ENCODE results near the gene CHCHD5. TPM values are rescaled to one million over a fixed set of nuclear protein-coding genes. Genes with fewer than 3 reads are reported as not detected.
"Not testable (repeated sequence)": the region's sequence is repeated elsewhere in the genome, so short reads cannot be mapped to it uniquely, and the experiment has no call there.

CHCHD5 gene
- total RNA-seq, 8 experiments from 2014 or later = 30.5 to 53.0 (median 35.7) TPM

GRCh38 chr2:112600634-112601033 lies 16.2 kb downstream of the CHCHD5 start:
- H3K27ac ChIP-seq = no peak overlapping the region
- in situ Hi-C loops (cut with MboI; ENCODE audit: low pct_unique_long_range_greater_than_20kb in 2 of 9, low sequenced_read_pairs in 9 of 9, unreplicated experiment in 9 of 9) = loop anchor here in 5 of 9 experiments (10.0 to 25.0 kb wide), 6 partner anchors 112 to 362 kb away; partner anchors contain the start of gene NT5DC4 (in 3 of the 5)
- no peak for ATAC-seq (replicated peaks in 6 of 8)
- WGBS, 10 experiments = 67 to 100% (median 88%) methylated on average over 2 to 3 of the region's 3 CpGs; no CpG with 5 or more reads in 3 of the 10 experiments
- H3K4me3 ChIP-seq = no peak overlapping the region
- H3K4me1 ChIP-seq (replicated peaks in 1 of 2) = peaks cover 0 to 2% of the 10 kb centered on the region in 2 donors

GRCh38 chr2:112601754-112602153 lies 17.3 kb downstream of the CHCHD5 start:
- 86 to 100% (median 100%) methylated on average over 1 to 3 of the region's 3 CpGs; no CpG with 5 or more reads in 7 of the 10 experiments for WGBS, 10 experiments
- no peak for ATAC-seq (replicated peaks in 6 of 8)
- Histone ChIP-seq H3K27ac (no peak overlapping the region), H3K4me3 (no peak overlapping the region), H3K4me1 (replicated peaks in 1 of 2) (peaks cover 0 to 2% of the 10 kb centered on the region in 2 donors)
- in situ Hi-C loops (cut with MboI; ENCODE audit: low pct_unique_long_range_greater_than_20kb in 2 of 9, low sequenced_read_pairs in 9 of 9, unreplicated experiment in 9 of 9) = loop anchor here in 5 of 9 experiments (10.0 to 25.0 kb wide), 6 partner anchors 111 to 361 kb away; partner anchors contain the start of gene NT5DC4 (in 3 of the 5)

GRCh38 chr2:112602917-112603316 lies 18.5 kb downstream of the CHCHD5 start:
- in situ Hi-C loops (cut with MboI; ENCODE audit: low pct_unique_long_range_greater_than_20kb in 2 of 9, low sequenced_read_pairs in 9 of 9, unreplicated experiment in 9 of 9) = loop anchor here in 5 of 9 experiments (10.0 to 25.0 kb wide), 6 partner anchors 109 to 359 kb away; partner anchors contain the start of gene NT5DC4 (in 3 of the 5)
- no peak overlapping the region for H3K4me3 ChIP-seq
- 81 to 100% (median 96%) methylated on average over 1 to 2 of the region's 3 CpGs; no CpG with 5 or more reads in 4 of the 10 experiments for WGBS, 10 experiments
- H3K27ac ChIP-seq = no peak overlapping the region
- peaks cover 0 to 2% of the 10 kb centered on the region in 2 donors for H3K4me1 ChIP-seq (replicated peaks in 1 of 2)
- no peak for ATAC-seq (replicated peaks in 6 of 8)

GRCh38 chr2:112603731-112604130 lies 19.3 kb downstream of the CHCHD5 start:
- in situ Hi-C loops (cut with MboI; ENCODE audit: low pct_unique_long_range_greater_than_20kb in 2 of 9, low sequenced_read_pairs in 9 of 9, unreplicated experiment in 9 of 9) = loop anchor here in 5 of 9 experiments (10.0 to 25.0 kb wide), 6 partner anchors 109 to 359 kb away; partner anchors contain the start of gene NT5DC4 (in 3 of the 5)
- Histone ChIP-seq H3K27ac (no peak overlapping the region), H3K4me1 (replicated peaks in 1 of 2) (peaks cover 0 to 2% of the 10 kb centered on the region in 2 donors), H3K4me3 (no peak overlapping the region)
- no peak for ATAC-seq (replicated peaks in 6 of 8)
- 25 to 100% (median 83%) methylated on average over 1 to 2 of the region's 2 CpGs; no CpG with 5 or more reads in 4 of the 10 experiments for WGBS, 10 experiments

DNA sequence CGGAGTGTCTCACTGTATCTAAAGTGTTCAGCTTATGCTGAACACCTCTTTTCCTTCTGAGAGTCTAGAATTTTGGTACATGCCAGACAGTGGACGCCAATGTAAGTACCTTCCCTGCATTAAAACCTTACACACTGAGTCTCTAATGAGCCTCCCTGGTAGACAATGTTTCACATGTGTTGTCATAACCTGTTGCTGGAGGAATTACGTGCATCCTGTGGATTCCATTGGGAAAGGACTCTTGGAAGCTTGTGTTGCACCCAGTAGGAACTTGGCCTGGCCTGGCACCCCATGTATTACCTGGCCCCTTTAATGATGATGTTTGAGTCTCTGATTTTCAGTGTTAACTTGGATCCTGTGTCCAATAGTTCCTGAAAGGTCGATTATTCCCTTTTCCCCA lies 20.5 kb downstream of the CHCHD5 start:
- 30 to 100% (median 57%) methylated on average over 1 to 3 of the region's 4 CpGs; no CpG with 5 or more reads in 3 of the 10 experiments for WGBS, 10 experiments
- in situ Hi-C loops (cut with MboI; ENCODE audit: low pct_unique_long_range_greater_than_20kb in 2 of 9, low sequenced_read_pairs in 9 of 9, unreplicated experiment in 9 of 9) = loop anchor here in 5 of 9 experiments (10.0 to 25.0 kb wide), 6 partner anchors 107 to 357 kb away; partner anchors contain the start of gene NT5DC4 (in 3 of the 5)
- peaks cover 0 to 2% of the 10 kb centered on the region in 2 donors for H3K4me1 ChIP-seq (replicated peaks in 1 of 2)
- no peak overlapping the region for H3K4me3 ChIP-seq
- no peak for ATAC-seq (replicated peaks in 6 of 8)
- no peak overlapping the region for H3K27ac ChIP-seq

- in situ Hi-C loops (cut with MboI; ENCODE audit: low pct_unique_long_range_greater_than_20kb in 2 of 9, low sequenced_read_pairs in 9 of 9, unreplicated experiment in 9 of 9) = loop anchor here in 5 of 9 experiments (10.0 to 25.0 kb wide), 6 partner anchors 106 to 356 kb away; partner anchors contain the start of gene NT5DC4 (in 3 of the 5)
- H3K4me3 ChIP-seq = no peak overlapping the region
- no peaks in the 10 kb centered on the region for H3K4me1 ChIP-seq (replicated peaks in 1 of 2)
- 78 to 100% (median 89%) methylated on average over 1 to 4 of the region's 5 CpGs; no CpG with 5 or more reads in 5 of the 10 experiments for WGBS, 10 experiments
- no peak overlapping the region for H3K27ac ChIP-seq
- no peak for ATAC-seq (replicated peaks in 6 of 8)
Observed at GRCh38 chr2:112605926-112606325, 21.5 kb downstream of the CHCHD5 start.

- no peak overlapping the region for H3K27ac ChIP-seq
- no peaks in the 10 kb centered on the region for H3K4me1 ChIP-seq (replicated peaks in 1 of 2)
- WGBS, 10 experiments = 44 to 75% (median 60%) methylated on average over 1 to 2 of the region's 4 CpGs; no CpG with 5 or more reads in 5 of the 10 experiments
- H3K4me3 ChIP-seq = no peak overlapping the region
- in situ Hi-C loops (cut with MboI; ENCODE audit: low pct_unique_long_range_greater_than_20kb in 2 of 9, low sequenced_read_pairs in 9 of 9, unreplicated experiment in 9 of 9) = loop anchor here in 5 of 9 experiments (10.0 to 25.0 kb wide), 6 partner anchors 106 to 356 kb away; partner anchors contain the start of gene NT5DC4 (in 3 of the 5)
- ATAC-seq (replicated peaks in 6 of 8) = no peak
Observed at GRCh38 chr2:112606547-112606946, 22.1 kb downstream of the CHCHD5 start.

GRCh38 chr2:112607680-112608438 lies 23.4 kb downstream of the CHCHD5 start:
- in situ Hi-C loops (cut with MboI; ENCODE audit: low pct_unique_long_range_greater_than_20kb in 2 of 9, low sequenced_read_pairs in 9 of 9, unreplicated experiment in 9 of 9) = loop anchor here in 5 of 9 experiments (10.0 to 25.0 kb wide), 6 partner anchors 104 to 354 kb away; partner anchors contain the start of gene NT5DC4 (in 3 of the 5)

GRCh38 chr2:112609320-112609719 lies 24.9 kb downstream of the CHCHD5 start:
- WGBS, 10 experiments = 90 to 100% (median 90%) methylated on average over 2 to 4 of the region's 4 CpGs; no CpG with 5 or more reads in 7 of the 10 experiments

More at GRCh38 chr2:112607680-112608438, 23.4 kb downstream of the CHCHD5 start:
- H3K4me3 ChIP-seq = no peak overlapping the region
- WGBS, 10 experiments = 43 to 94% (median 82%) methylated on average over 2 to 5 of the region's 8 CpGs
- no peak for ATAC-seq (replicated peaks in 6 of 8)
- H3K4me1 ChIP-seq (replicated peaks in 1 of 2) = no peaks in the 10 kb centered on the region
- H3K27ac ChIP-seq = no peak overlapping the region

GRCh38 chr2:112612283-112612682 lies 27.9 kb downstream of the CHCHD5 start:
- H3K27ac ChIP-seq; ATAC-seq (replicated peaks in 6 of 8); H3K4me3 ChIP-seq; H3K4me1 ChIP-seq (replicated peaks in 1 of 2): not testable (repeated sequence)
- in situ Hi-C loops (cut with MboI; ENCODE audit: low pct_unique_long_range_greater_than_20kb in 2 of 9, low sequenced_read_pairs in 9 of 9, unreplicated experiment in 9 of 9) = loop anchor here in 4 of 9 experiments (25.0 kb wide), 4 partner anchors 100 to 350 kb away; partner anchors contain the start of gene NT5DC4 (in 2 of the 4)
- WGBS, 10 experiments = 33 to 80% (median 60%) methylated on average over 1 of the region's 1 CpG; no CpG with 5 or more reads in 1 of the 10 experiments

More at GRCh38 chr2:112609320-112609719, 24.9 kb downstream of the CHCHD5 start:
- H3K27ac ChIP-seq; H3K4me3 ChIP-seq; H3K4me1 ChIP-seq (replicated peaks in 1 of 2); ATAC-seq (replicated peaks in 6 of 8): not testable (repeated sequence)
- in situ Hi-C loops (cut with MboI; ENCODE audit: low pct_unique_long_range_greater_than_20kb in 2 of 9, low sequenced_read_pairs in 9 of 9, unreplicated experiment in 9 of 9) = loop anchor here in 5 of 9 experiments (10.0 to 25.0 kb wide), 6 partner anchors 103 to 353 kb away; partner anchors contain the start of gene NT5DC4 (in 3 of the 5)

- 27 to 80% (median 58%) methylated on average over 1 to 8 of the region's 13 CpGs; no CpG with 5 or more reads in 1 of the 10 experiments for WGBS, 10 experiments
- no peak overlapping the region for H3K4me3 ChIP-seq
- no peak overlapping the region for H3K27ac ChIP-seq
- H3K4me1 ChIP-seq (replicated peaks in 1 of 2) = no peaks in the 10 kb centered on the region
- in situ Hi-C loops (cut with MboI; ENCODE audit: low pct_unique_long_range_greater_than_20kb in 2 of 9, low sequenced_read_pairs in 9 of 9, unreplicated experiment in 9 of 9) = loop anchor here in 4 of 9 experiments (25.0 kb wide), 4 partner anchors 98 to 348 kb away; partner anchors contain the start of gene NT5DC4 (in 2 of the 4)
- ATAC-seq (replicated peaks in 6 of 8) = peak in 4 of 8 experiments; percentile 22 to 90 (median 44)
Observed at GRCh38 chr2:112614201-112614840, 29.9 kb downstream of the CHCHD5 start.

- no peak overlapping the region for H3K27ac ChIP-seq
- in situ Hi-C loops (cut with MboI; ENCODE audit: low pct_unique_long_range_greater_than_20kb in 2 of 9, low sequenced_read_pairs in 9 of 9, unreplicated experiment in 9 of 9) = loop anchor here in 4 of 9 experiments (25.0 kb wide), 4 partner anchors 97 to 347 kb away; partner anchors contain the start of gene NT5DC4 (in 2 of the 4)
- H3K4me1 ChIP-seq (replicated peaks in 1 of 2) = no peaks in the 10 kb centered on the region
- H3K4me3 ChIP-seq = no peak overlapping the region
- no peak for ATAC-seq (replicated peaks in 6 of 8)
- WGBS, 10 experiments = 40 to 100% (median 94%) methylated on average over 1 to 6 of the region's 8 CpGs; no CpG with 5 or more reads in 4 of the 10 experiments
Observed at GRCh38 chr2:112615051-112615450, 30.6 kb downstream of the CHCHD5 start.

All from motor neuron (in vitro differentiated cells).